ENCODE data around the gene BCORL1.

DNA sequence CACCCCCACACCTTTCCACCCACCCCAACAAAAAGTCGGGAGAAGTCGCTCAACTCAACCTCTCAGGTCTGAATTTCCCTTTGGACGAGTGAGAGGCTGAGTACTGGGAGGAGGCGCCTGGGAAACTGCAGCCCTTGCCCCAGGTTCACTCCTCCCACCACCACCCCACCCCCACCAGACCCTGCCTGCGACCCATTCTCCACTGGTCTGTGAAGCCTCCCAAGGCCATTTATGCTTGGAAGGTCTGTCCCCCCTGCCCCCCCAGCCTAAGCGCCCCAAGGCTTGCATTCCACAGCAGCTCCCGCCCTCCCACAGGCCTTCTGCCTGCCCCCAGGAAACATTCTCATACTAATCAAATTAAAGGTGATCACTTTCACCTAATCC, 100.7 kb downstream of the BCORL1 start:
- TF ChIP-seq, protein P1, sequence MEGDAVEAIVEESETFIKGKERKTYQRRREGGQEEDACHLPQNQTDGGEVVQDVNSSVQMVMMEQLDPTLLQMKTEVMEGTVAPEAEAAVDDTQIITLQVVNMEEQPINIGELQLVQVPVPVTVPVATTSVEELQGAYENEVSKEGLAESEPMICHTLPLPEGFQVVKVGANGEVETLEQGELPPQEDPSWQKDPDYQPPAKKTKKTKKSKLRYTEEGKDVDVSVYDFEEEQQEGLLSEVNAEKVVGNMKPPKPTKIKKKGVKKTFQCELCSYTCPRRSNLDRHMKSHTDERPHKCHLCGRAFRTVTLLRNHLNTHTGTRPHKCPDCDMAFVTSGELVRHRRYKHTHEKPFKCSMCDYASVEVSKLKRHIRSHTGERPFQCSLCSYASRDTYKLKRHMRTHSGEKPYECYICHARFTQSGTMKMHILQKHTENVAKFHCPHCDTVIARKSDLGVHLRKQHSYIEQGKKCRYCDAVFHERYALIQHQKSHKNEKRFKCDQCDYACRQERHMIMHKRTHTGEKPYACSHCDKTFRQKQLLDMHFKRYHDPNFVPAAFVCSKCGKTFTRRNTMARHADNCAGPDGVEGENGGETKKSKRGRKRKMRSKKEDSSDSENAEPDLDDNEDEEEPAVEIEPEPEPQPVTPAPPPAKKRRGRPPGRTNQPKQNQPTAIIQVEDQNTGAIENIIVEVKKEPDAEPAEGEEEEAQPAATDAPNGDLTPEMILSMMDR (IDR thresholded peaks at IDR 0.05; ENCODE audit: poor library complexity) = no peak
- no peak for TF ChIP-seq EZH2 (IDR thresholded peaks at IDR 0.05; ENCODE audit: borderline replicate concordance)
- no peak for TF ChIP-seq EZH2phosphoT487 (IDR thresholded peaks at IDR 0.05; ENCODE audit: low read depth, severe bottlenecking, unreplicated experiment)

Data from hepatocyte (in vitro differentiated cells).